Glutamatergic neuron (in vitro differentiated cells): ENCODE measurements around the gene FGF14. TPM values are rescaled to one million over a fixed set of nuclear protein-coding genes. Genes with fewer than 3 reads are reported as not detected.

Experiments used
- DNase-seq: peaks from one replicate; pipeline ENCODE4 v3.0.0; 2022
- H3K27ac Mint-ChIP-seq: one replicate; pipeline ENCODE4 v1.8.0; 2020; ENCODE audit warnings: mild to moderate bottlenecking, mixed read lengths, inconsistent platforms; ENCODE audit not compliant: unreplicated experiment
- H3K27me3 Mint-ChIP-seq: one replicate; pipeline ENCODE4 v1.8.0; 2020; ENCODE audit warnings: mild to moderate bottlenecking, moderate library complexity, mixed read lengths, inconsistent platforms; ENCODE audit not compliant: unreplicated experiment
- H3K36me3 Mint-ChIP-seq: one replicate; pipeline ENCODE4 v1.8.0; 2020; ENCODE audit warnings: mild to moderate bottlenecking, mixed read lengths, inconsistent platforms; ENCODE audit not compliant: unreplicated experiment
- H3K4me1 Mint-ChIP-seq: one replicate; pipeline ENCODE4 v1.8.0; 2020; ENCODE audit warnings: mild to moderate bottlenecking, low read depth, mixed read lengths, inconsistent platforms; ENCODE audit not compliant: unreplicated experiment
- H3K4me3 Mint-ChIP-seq: one replicate; pipeline ENCODE4 v1.8.0; 2020; ENCODE audit warnings: mild to moderate bottlenecking, mixed read lengths, inconsistent platforms; ENCODE audit not compliant: unreplicated experiment
- H3K9me3 Mint-ChIP-seq: one replicate; pipeline ENCODE4 v1.8.0; 2020; ENCODE audit warnings: mild to moderate bottlenecking, moderate library complexity, mixed read lengths, inconsistent platforms; ENCODE audit not compliant: unreplicated experiment
- total RNA-seq: library from RNA; stranded (reverse); fragmentation: NEBNext Ultra II Directional; extraction: Animal tissue kit (Norgen Biotek cat#: 25700); gene quantifications from one replicate; pipeline ENCODE4 v1.2.1, GENCODE V29; 2021; ENCODE audit not compliant: unreplicated experiment
- TF ChIP-seq, protein P1 (sequence below): fragments of 200-600 bp; sonication (generic); IDR thresholded peaks from one replicate; pipeline ENCODE4 v1.5.0; 2021; ENCODE audit not compliant: partially characterized antibody, unreplicated experiment

FGF14 gene
- total RNA-seq, 1 donor from 2014 or later = 17.8 TPM

DNA sequence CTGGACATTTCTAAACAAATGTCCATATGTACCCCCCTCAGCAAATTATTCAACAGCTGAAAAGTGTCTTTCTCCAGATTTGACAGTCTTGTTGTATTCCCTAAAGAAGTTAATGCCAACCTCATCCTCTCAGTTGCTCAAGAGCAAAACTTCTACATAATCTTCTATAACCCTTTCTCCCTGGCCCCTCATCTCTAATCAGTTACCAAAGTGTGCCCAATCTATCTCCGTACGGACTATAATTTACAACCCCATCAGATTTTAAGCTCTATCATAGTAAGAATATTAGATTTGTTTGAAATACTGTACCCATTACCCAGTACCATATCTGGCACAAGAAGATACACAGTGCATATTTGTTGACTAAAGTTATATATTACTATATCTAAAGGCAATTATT lies 101.5 kb downstream of the FGF14 start:
- peaks cover 10% of the 10 kb centered on the region for H3K4me1 Mint-ChIP-seq
- H3K27ac Mint-ChIP-seq = no peak overlapping the region
- no peak for DNase-seq
- H3K36me3 Mint-ChIP-seq = no peaks in the 10 kb centered on the region
- H3K27me3 Mint-ChIP-seq = no peaks in the 10 kb centered on the region
- no peak overlapping the region for H3K4me3 Mint-ChIP-seq
- TF ChIP-seq, protein P1, sequence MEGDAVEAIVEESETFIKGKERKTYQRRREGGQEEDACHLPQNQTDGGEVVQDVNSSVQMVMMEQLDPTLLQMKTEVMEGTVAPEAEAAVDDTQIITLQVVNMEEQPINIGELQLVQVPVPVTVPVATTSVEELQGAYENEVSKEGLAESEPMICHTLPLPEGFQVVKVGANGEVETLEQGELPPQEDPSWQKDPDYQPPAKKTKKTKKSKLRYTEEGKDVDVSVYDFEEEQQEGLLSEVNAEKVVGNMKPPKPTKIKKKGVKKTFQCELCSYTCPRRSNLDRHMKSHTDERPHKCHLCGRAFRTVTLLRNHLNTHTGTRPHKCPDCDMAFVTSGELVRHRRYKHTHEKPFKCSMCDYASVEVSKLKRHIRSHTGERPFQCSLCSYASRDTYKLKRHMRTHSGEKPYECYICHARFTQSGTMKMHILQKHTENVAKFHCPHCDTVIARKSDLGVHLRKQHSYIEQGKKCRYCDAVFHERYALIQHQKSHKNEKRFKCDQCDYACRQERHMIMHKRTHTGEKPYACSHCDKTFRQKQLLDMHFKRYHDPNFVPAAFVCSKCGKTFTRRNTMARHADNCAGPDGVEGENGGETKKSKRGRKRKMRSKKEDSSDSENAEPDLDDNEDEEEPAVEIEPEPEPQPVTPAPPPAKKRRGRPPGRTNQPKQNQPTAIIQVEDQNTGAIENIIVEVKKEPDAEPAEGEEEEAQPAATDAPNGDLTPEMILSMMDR = no peak
- no peaks in the 10 kb centered on the region for H3K9me3 Mint-ChIP-seq

DNA sequence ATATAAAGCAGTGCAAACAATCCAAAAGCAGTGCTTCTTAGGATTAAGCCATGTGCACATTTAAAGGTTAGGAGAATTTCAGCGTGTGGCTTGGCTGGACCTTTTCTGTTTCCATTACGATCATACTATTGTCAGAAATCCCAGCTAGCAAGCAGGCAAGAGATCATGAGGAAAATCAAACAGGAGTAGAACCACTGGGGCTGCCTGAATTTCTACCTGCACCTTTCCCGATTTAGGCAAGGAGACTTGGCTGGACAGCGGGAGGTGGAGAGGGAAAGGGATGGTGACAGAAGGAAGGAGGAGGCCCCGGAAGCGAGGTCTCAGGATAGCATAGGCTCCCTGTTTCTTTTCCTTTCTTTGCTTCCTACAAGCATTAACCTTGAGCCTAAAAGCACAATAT lies 102.5 kb downstream of the FGF14 start:
- no peak overlapping the region for H3K4me3 Mint-ChIP-seq
- H3K36me3 Mint-ChIP-seq = no peaks in the 10 kb centered on the region
- H3K27me3 Mint-ChIP-seq = no peaks in the 10 kb centered on the region
- no peak overlapping the region for H3K27ac Mint-ChIP-seq
- no peaks in the 10 kb centered on the region for H3K9me3 Mint-ChIP-seq
- TF ChIP-seq, protein P1 = no peak
- no peak for DNase-seq
- peaks cover 10% of the 10 kb centered on the region for H3K4me1 Mint-ChIP-seq

DNA sequence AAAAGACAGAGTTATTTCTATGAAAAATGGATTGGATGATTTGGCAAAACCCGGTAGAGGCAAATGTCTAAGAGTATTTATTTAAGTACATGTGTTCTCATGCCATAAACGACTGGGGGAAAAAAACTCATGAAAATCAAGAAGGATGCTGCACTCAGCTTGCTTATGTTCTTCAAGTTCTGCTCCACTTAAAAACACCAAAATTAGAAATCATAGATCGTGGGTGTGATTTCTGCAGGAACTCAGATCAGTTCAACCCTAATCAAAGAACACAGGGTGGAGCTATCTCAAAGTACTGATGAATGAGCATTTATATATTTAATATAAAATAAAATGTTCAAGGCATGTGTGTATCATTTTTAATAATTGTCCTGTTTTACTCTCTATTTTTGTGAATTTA lies 103.8 kb downstream of the FGF14 start:
- Mint-ChIP-seq H3K4me1 (peaks cover 13% of the 10 kb centered on the region), H3K27me3 (no peaks in the 10 kb centered on the region), H3K36me3 (no peaks in the 10 kb centered on the region), H3K9me3 (no peaks in the 10 kb centered on the region), H3K27ac (no peak overlapping the region), H3K4me3 (no peak overlapping the region)
- TF ChIP-seq, protein P1 = no peak
- DNase-seq = no peak

DNA sequence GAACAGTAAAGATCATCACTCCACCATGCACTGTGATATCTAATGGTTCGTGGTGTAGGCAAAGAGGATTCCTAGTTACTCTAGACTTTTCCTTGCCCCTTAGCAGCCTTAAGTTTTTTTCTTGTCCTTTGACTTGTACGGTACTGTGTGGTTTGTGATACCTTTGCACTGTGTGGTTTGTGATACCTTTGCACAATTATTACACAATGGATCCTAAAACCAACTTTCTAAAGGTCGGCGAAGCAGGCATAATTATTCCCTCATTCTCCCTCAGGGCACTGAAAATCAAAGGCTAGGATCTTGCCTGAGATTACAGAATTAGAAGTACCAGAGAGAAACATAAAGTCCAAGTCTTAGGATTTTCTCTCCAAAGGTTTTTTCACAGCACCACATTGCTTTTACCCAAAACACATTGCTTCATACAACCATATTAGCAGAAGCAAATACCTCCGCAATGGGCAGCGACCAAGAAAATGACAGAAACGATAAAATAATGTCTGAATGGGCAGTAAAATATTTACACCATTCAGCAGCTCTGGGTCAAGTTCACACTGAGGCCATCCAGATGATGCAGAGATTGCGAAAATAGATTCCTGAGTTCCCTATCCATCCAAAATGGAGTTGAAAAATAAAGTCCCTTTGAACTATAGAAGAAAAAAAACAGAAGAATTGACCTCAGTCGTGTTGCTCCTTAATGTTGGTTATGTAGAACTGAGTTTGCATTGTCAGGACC lies 106.4 kb downstream of the FGF14 start:
- Mint-ChIP-seq H3K27me3 (no peaks in the 10 kb centered on the region), H3K4me3 (no peak overlapping the region), H3K9me3 (no peaks in the 10 kb centered on the region), H3K36me3 (no peaks in the 10 kb centered on the region), H3K27ac (no peak overlapping the region), H3K4me1 (peaks cover 13% of the 10 kb centered on the region)
- TF ChIP-seq, protein P1 = no peak
- DNase-seq = no peak

DNA sequence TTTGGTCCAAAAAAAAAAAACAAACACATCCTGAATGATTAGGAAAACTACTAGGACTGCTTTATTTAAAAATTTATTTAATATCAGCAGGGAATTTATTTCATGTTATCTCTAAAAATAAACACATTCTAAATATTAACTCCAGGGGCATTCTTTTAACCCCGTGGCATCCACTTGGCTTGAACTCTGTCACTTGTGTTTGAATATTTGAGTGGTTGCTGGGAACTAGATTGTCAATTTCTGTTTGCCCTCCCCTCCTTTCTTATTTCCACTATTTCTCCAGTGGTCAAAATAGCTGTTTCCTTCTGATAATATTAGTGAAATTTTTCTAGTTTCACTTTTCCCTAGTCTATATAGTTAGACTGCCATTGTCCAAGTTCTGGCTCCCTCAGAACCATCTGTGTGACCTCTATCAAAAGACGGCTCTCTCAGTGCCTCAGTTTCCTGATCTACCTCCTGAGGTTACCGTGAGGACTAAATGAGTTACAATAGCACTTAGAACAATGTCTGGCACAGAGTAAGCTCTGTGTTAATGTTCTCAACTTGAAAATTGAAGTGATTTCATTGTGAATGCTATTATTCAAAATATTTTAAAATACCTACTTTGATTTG lies 107.3 kb downstream of the FGF14 start:
- Mint-ChIP-seq H3K4me1 (peaks cover 13% of the 10 kb centered on the region), H3K9me3 (no peaks in the 10 kb centered on the region), H3K36me3 (no peaks in the 10 kb centered on the region), H3K4me3 (no peak overlapping the region), H3K27me3 (no peaks in the 10 kb centered on the region), H3K27ac (no peak overlapping the region)
- TF ChIP-seq, protein P1 = no peak
- no peak for DNase-seq
